Activated gamma-delta T cell treated with anti-CD3 and anti-CD28 coated beads, Interleukin-2, amount 50 U/mL, for 16 hours (primary cell): ENCODE results near the gene ENTR1.
"Not testable (repeated sequence)": the region's sequence is repeated elsewhere in the genome, so short reads cannot be mapped to it uniquely, and the experiment has no call there.

Source experiments
- DNase-seq: peaks from one replicate; pipeline ENCODE4 v3.0.0-alpha.2; 2020; ENCODE audit warnings: low read depth

ENTR1 gene

DNA sequence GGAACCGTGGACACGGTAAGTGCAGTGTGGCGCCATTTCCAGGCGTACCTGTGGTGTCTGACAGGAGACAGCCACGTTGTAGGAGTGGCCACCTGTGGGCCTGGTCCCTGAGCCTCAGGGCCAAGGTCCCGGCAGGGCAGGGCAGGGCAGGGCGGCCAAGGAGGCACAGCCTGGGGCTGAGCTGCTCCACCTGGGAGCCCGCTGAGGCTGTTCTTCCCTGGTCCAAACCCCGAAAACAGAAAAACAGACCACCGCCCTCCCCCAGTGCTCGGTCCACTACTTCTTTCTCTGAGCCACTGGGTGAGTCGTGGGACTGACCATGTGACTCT, 8.6 kb upstream of the ENTR1 start:
- no peak for DNase-seq

DNA sequence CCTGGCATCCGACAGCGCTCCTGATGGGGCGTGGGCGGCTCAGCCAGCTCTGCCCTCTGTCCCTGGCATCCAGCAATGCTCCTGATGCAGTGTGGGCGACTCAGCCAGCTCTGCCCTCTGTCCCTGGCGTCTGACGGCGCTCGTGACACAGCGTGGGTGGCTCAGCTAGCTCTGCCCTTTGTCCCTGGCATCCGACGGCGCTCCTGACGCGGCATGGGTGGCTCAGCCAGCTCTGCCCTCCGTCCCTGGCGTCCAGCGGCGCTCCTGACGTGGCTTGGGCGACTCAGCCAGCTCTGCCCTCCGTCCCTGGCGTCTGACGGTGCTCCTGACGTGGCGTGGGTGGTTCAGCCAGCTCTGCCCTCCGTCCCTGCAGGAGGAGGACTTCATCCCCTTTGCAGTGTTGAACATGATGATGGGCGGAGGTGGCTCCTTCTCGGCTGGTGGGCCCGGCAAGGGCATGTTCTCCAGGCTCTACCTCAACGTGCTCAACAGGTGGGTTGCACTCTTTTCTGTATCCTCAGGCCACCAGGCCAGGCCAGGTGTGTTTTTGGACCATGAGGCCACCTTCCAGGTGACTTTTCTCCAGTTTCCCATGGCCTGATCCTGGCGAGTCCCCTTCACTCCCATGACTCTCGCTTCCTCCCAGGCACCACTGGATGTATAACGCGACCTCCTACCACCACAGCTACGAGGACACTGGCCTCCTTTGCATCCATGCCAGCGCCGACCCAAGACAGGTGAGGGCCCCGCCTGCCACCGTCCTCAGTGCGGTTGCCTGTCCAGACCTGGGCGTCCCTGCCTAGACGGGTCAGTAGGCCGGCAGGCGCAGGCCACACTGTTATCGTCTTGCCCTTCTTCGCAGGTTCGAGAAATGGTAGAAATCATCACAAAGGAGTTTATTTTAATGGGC, 8.0 kb upstream of the ENTR1 start:
- DNase-seq: no peak

DNA sequence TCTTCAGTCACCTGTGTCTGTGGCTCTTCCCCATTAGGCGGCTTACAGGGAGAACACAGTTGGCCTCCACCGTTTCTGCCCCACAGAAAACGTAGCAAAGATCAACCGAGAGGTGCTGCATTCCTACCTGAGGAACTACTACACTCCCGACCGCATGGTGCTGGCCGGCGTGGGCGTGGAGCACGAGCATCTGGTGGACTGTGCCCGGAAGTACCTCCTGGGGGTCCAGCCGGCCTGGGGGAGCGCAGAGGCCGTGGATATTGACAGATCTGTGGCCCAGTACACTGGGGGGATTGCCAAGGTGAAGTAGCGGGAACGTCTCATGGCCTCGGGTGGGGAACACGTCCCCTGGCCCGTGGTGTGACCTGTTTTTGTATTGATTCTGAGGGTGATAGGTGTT, 6.5 kb upstream of the ENTR1 start:
- DNase-seq: no peak

DNA sequence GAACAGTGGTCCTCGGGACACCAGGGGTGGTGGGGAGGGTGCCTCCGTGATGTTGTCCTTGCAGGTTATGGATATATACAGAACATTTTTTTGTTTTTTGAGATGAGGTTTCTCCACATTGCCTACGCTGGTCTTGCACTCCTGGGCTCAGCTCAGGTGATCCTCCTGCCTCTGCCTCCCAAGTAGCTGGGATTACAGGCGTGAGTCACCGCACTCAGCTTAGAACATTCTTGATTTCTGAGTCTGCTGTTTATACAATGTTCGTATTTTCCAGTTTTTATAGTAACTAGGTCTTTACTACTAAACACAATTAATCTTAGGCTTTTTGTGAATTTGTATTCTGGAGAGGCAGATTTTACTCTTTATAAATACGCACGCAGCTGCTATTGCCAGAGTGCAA, 6.0 kb upstream of the ENTR1 start:
- DNase-seq: no peak

DNA sequence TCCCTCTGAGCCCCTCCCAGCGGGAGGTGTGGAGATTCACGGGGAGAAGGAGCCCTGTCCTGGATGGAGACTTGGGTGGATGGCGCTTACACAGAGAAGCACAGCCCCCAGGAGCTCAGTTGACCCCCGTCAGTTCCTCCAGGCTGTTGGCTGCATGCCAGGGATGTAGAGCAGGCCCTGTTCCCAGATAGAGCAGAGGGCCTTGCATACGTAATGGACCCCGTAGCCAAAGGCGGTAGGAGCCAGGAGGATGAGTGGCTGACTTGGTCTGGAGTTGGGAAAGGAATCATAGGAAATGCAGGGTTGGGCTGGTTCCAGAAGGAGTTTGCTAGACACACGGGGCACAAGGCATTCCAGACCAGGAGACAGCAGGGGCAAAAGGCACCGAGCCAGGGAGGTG, 2.5 kb upstream of the ENTR1 start:
- DNase-seq: no peak

DNA sequence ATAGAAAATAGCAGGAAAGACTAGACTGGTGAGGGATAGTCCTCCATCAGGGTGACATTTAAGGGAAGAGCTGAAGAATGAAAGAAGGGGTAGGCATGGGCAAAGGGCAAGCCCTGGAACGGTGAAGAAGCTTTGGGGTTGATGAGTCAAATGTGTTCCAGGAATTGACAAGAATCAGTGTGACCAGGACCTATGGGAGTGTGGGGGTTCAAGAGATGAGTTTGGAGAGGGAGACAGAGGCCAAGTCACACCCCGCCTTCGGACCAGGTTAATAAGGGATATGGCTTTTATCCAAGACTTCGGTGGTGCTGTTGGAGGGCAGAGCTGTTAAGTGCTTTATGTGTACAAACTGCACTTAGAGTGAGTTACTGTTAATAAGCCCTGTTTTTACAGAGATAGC, 964 bp upstream of the ENTR1 start:
- DNase-seq: no peak

DNA sequence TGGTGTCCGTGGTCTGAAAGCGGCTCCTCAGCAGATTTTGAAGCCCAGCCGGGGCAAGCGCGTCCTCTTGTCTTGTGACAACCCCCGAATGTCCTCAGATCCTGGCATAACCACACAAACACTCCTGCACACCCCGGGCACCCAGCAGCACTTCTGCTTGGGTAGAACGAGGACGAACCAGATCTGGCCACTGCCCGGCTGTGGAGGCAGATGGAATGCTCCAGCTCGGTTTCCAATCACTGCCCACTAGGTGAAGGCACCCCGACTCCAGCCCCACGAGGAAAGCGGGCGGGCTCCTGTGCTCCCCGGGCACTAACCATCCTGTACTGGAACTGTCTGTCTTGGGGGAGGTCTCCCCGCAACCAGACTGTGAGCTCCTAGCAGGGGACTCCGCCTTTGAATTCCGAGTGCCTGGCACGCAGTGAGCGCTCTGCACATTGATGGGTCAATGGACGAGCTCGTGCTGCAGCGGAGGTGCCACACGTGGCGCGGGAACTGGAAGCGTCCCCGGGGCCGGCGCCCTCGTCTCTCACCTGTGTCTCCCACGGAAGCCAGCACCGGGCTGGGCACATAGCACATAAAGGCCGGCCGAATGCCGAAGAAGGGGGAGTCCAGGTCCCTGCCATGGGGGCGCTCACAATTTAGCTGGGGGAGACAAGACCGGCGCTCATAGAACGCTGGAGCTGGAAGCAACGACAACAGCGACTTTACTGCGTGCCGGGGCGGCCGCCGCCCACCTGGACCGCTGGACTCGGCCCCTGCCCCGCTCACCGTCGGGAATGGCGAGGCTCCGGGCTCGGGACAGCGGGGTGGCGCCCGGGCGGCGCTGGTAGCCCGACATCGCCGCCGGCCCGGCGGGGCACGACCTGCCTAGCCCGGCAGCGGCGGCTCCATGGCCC, 608 bp downstream of the ENTR1 start:
- DNase-seq: no peak

DNA sequence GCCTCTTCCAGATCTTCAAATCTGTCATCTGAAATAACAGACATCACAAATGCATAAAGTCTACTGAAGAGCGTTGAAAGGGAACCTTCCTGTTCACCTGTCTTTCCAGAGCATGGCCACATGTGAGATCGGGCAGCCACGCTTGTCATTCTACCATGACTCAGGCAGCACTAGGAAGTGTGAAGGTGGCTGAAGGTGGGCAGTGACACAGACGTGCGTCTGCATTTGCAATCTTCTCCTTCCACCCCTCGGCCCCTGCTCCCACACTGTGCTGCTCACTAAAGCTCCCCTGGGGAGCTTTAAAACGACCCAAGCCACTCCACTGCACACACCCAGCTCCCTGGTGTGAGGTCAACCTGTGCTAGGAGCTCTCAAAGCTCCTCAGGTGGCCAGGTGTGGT, 2.5 kb downstream of the ENTR1 start:
- no peak for DNase-seq

DNA sequence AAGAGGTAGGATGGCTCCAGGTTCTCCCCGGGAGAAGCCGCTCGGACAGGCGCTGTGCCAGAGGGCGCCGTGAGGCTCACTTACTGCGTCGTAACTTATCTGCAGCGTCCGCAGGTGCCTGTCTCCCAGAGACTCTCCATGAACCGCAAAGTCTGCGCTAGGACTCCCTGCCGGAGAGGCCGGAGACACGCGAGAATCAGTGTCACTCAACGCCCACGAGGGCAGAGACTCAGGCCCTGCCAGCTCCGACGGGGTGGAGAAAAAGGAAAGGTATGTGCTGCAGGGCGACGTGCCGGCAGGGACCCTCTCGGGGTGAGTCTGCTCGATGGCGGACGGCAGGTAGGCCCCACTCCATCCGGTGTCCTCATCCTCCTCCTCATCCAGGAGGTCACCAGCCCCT, 3.4 kb downstream of the ENTR1 start:
- DNase-seq: not testable (repeated sequence)

DNA sequence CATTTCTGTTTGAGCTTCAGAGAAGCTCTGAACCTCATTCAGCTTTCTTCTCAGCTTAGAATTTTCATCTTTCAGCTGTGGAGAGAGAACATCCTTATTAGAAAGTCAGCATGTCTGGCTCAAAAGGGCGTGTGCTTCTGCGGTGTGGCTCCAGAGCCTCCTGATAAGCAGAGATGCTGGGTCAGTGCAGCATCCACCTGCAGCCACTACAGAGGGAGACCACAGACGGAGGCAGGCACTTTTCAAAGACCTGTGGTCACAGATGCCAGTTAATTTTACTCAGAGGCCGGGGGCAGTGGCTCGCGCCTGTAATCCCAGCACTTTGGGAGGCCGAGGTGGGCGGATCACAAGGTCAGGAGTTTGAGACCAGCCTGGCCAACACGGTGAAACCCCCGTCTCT, 4.5 kb downstream of the ENTR1 start:
- not testable (repeated sequence) for DNase-seq

DNA sequence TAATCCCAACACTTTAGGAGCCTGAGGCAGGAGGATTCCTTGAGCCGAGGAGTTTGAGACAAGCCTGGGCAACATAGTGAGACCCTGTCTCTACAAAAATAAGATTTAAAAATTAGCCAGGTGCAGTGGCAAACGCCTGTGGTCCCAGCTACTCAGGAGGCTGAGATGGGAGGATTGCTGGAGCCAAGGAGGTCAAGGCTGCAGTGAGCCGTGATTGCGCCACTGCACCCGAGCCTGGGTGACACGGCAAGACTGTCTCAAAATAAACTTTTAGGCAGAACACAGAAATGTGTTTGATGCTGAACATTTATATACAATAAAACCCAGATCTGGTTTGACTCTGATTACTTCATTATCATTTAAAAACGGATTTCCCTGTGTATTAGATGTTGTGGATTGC, 4.9 kb downstream of the ENTR1 start:
- no peak for DNase-seq

DNA sequence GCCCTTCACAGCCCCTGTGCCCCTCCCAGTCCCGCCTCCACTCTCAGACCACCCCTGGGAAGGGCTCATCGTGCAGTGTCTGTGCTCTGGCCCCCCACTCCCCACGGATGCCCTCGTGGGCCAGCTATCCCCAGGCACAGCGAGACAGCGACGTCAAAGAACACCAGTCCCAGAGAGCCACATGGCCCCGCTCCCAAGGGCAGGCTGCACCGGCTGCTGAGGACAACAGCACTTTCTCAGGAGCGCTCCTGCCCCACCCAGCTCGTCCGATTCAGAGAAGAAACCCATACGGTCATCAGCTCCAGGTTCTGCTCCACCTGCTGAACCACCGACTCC, 5.6 kb downstream of the ENTR1 start:
- DNase-seq: no peak

DNA sequence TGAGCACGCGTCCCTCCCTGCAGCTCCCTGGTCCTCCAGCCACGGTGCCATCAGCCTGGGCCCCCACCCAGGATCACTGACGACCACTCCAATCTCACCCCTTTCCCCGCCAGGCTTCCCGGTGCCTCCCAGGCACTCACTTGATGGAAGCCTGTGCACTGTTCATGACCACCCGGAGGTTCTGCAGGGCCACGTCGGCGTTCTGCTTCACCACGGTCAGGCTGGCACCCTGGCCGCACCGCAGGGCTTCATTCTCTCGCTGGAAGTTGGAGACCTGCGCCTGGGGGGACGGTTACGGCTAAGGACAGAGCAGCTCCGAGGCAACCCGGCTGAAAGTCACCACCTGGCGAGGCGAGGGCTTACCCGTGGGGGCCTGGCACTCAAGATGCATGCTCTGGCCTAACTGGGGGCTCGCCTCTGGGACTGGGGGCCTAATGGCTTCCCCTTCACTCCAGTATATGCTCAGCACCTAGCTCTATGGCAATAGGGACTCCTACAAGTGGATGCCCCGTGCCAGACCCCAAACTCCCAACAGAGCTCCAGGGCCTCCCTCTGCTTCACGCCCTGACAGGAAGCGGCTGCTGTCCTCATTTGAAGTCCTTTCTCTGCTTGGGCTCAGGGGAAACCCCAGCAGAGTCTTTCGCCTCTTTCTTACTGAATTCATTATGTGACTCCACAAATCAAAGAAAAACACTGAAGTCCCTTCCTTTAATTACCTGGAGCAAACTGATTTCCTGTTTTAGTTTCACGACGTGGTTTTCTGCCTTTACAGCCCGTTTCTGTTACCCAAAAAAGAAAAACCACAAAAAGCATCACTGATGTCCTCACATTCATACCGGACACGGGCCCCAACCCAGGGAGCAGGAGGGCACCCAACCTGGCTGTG, 6.3 kb downstream of the ENTR1 start:
- DNase-seq: no peak

DNA sequence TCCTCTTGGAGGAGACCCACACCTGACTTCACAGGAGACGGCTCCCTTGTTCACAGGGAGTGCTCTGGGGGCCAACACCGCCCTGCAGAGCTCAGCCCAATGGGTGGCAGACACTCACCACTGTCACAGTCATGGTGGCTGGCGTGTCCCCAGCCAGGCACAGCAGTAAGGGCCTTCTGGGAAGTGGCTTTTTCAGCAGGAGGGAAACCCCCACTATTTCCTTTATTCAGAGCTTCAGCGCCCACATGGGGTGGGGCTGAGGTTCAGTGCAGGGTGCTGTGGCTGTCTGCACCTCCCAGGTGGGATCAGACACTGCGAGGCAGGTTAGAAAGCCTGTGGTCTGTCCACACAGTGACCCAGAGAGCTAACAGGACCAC, 6.9 kb downstream of the ENTR1 start:
- peak; percentile 61 for DNase-seq

DNA sequence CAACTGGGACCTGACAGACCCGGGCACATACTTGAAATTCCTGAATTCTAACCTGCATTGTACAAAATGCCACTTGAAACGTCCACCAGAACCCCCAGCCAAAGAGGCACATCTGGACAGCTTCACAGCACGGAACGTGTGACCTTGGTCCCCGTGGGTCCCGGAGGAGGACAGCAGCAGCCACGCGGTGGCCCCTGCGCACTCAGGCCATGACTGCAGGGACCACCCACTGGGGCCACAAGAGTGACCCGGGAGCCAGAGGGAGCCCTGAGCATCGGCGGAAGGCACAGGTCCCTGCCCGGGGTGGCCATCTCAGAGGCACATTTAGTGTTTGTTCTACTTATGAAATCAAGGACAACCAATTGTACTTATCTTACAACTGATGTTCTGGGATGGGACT, 8.3 kb downstream of the ENTR1 start:
- no peak for DNase-seq

DNA sequence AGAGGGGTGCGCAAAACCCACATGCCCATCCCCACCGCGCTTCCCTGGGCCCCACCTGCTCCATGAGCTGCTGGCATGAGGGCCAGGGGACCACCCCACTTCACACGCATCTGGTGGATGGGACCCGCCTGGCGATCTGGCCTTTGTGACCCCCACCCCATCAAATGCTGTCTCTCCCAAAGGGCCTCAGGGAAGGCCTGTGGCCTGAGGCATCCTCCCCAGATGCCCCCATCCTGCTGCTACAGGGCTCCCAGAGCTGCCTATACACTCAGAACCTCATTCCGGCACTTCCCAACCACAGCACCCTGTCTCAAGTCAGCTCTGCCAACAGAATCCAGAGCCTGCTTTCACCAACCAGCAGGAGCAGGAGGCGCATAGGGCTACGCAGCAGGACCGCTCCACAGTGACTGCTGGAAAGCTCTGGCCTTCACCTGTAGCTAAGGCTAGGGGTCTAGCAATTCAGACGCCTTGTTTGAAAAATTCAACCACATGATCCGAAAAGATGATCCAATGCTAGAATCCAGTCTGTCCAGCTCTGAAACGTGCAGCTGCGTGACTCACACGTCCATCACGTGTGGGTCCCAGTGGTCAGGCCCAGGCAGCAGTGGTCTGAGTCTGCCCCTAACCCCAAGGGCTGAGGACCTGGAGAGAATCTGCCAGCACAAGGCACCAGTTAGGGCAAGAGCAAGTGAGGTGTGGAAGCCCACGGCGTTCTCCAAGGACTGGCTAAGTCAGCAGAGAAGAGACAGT, 9.1 kb downstream of the ENTR1 start:
- DNase-seq: no peak

DNA sequence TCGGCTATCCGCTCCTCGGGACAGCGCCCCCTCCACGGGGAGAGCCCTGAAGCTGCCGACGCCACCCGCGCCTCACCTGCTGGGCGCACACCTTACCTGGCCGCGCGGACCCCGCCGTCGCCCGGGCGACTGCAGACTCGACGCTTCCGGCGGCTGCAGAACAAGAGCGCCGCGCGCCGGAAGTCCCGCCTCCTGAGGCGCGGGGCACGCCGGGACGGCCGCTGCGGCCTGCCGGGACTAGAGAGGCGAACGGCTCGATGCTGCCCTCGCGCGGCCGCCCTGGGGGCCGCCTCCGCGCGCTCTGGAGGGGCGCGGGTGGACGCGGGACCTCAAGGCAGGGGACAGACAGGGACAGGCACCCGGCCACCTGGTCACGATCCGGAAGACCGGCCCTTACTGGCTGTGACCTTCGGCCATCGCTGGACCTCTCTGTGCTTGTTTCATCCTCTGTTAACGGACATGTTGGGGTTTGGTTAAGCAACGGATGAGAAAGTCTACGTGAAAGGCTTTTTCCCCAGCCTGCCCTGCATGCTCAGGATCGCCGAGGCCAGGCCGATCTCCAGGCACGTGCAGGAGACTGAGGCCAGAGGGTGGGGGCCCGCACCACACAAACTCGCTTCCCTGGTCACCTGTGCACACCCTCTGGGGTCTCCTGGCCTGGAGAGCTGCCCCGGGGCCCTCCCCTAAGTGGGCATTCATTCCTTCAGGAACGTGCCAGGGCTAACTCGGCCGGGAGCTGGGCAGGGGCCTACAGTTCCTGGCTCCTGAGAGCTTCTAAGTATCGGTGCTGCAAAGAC, 10.2 kb downstream of the ENTR1 start, which contains the start of gene SNAPC4:
SNAPC4 (minus strand) TSS at position 133 of the 797 bp plus-strand sequence. CDS start 1,742 bp downstream, outside the sequence.
- peak; percentile 80 for DNase-seq

DNA sequence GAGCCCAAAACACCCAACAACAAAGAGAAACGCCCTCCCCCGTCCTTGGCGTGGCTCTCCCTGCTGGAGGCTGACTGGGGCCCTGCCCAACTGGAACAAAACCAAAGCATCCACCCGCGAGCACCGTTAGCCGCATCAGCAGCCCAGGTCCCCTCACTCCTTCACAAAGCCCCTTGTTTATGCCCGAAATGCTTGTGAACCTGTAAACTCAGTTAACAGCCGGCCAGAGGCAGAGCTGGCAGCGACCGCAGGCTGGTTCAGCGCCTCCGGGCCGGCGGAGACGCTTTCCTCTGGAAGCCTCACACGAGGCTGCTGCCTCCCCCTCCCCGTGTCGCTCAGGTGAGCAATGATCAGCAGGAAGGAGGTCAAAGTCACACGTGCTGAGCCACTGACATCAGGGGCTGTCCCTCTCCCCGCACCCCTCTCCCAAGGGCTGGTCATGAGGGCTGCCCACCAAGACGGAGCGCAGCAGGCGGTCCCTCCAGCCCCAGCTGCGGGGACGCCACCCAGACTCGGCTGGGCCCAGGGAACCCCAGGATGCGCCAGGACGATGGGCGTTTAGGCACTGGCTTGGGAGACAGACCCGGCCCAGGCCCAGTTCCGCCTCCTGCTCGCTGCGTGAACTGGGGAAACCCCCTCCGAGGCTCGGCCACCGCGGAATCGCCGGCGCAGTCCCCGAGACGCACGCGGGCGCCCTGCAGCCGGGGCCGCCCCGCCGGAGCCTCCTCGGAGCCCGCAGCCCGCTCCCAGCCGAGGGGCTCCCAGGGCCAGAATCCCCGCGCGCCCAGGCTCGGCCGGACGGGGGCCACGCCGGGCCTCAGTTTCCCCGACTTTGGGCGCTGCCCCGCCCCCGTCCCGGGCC, 11.0 kb downstream of the ENTR1 start:
- no peak for DNase-seq

DNA sequence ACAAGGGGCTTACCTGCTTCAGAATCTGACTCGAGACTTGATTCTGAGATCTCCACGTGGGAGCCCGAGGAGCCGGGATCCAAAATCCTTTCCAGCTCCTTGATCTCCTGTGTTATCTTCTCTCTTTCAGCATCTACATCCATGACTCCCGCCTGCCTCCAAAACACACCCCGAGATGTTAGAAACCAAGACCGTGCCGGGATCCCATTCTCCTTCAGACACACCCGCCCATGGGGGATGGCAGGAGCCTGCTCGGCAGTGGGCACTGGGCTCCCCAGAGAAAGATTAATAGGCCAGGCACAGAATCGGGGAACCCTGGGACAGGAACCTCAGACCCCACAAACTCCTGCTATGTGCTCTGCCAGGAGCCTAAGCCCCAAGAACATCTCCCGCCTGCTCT, 12.1 kb downstream of the ENTR1 start:
- DNase-seq: no peak

DNA sequence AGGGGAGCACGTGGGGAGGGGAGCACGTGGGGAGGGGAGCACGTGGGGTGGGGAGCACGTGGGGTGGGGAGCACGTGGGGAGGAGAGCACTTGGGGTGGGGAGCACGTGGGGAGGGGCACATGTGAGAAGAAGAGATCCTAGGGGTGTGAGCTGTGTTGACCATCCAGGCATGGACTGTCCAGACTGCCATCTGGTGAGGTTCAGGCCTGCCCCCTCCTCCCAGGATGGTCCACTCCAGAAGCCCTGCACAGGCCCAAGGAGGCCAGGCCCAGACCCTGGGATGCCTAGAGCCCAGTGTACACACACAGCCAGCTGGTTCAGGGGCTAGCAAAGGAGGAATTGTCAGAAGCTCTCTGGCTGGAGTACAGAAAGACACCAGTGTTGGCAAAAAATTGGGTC, 12.8 kb downstream of the ENTR1 start:
- no peak for DNase-seq
